GM23248 (cell line): Measurements from ENCODE around the gene FAT1.

ENCODE experiments used
- EZH2 ChIP-seq: fragments of 200-600 bp; sonication (generic); IDR thresholded peaks from 2 replicates; pipeline ENCODE4 v1.6.1; 2018; ENCODE audit warnings: antibody characterized with exemption, mild to moderate bottlenecking; ENCODE audit not compliant: insufficient read depth, poor library complexity, severe bottlenecking
- EZH2phosphoT487 ChIP-seq: fragments of 200-600 bp; sonication (generic); IDR thresholded peaks from 2 replicates; pipeline ENCODE4 v1.6.1; 2018; ENCODE audit warnings: antibody characterized with exemption, moderate library complexity, mild to moderate bottlenecking, low read depth; ENCODE audit not compliant: insufficient read depth

DNA sequence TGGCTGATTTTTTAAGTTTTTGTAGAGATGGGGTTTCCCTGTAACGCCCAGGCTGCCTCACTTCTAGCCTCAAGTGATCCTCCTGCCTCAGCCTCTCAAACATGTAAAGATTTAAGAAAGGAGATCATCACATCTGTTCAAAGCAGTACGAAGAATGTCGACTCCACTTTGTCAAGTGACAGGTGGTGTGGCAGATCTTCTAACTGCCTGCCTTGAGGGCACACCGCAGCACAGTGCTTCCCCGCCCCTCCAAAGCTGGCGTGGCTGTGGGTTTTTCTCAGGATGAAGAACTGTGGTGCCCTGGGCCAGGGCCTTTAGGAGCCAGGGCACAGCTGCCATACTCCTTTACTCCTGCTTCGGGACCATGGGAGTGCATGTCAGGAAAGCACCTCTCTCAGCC, 125.0 kb downstream of the FAT1 start:
- no peak for TF ChIP-seq EZH2
- no peak for TF ChIP-seq EZH2phosphoT487
